ENCODE measurements around the gene CST4.
A peak's percentile ranks its signal among the peaks of the same experiment; 100 is the strongest.
"Not testable (repeated sequence)": the region's sequence is repeated elsewhere in the genome, so short reads cannot be mapped to it uniquely, and the experiment has no call there.

CST4 gene

DNA sequence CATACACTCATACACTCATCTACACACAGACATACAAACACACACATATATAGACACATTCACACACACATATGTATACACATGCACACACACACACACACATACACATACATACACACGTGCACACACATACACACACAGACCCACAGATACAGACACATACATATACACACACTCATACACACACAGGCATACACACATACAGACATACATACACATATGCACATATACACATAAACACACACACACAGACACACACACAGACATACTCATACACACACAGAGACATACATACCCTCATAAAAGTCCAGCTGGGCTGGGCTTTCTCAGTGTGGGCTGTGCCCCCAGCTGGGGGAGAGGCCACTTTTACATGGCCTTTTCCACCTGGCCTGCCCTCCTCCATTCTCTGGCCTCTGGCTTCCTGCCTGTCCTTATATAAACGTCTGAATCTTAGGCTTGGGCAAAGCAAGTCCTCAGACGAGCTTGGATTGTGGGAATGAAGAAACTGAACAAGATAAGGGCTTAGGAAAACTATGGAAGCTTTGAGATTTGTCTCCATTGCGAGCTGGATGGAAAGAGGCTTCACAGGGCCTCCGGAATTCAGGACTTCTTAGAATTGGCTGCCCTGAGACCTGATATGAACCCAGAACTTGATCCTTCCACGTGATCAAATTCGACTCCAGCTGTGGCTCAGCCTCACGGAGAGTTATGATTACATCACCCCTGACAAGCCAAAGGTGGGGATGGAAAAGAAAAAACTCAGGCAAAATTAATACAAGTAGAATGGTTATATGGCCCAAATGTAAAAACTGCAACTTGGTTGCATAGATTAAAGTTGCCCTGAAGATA, 28.6 kb downstream of the CST4 start:
- peak; percentile 50 for DNase-seq (ENCODE audit: low read depth)

DNA sequence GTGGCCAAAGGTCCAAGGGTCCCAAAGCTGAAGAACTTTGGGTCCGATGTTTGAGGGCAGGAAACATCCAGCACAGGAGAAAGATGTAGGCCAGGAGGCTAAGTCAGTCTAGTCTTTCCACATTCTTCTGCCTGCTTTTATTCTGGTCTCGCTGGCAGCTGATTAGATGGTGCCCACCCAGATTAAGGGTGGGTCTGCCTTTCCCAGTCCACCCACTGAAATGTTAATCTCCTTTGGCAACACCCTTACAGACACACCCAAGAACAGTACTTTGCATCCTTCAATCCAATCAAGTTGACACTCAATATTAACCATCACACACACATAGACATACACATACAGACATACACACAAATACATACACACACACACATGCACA, 29.2 kb downstream of the CST4 start:
- not testable (repeated sequence) for DNase-seq (ENCODE audit: low read depth)

DNA sequence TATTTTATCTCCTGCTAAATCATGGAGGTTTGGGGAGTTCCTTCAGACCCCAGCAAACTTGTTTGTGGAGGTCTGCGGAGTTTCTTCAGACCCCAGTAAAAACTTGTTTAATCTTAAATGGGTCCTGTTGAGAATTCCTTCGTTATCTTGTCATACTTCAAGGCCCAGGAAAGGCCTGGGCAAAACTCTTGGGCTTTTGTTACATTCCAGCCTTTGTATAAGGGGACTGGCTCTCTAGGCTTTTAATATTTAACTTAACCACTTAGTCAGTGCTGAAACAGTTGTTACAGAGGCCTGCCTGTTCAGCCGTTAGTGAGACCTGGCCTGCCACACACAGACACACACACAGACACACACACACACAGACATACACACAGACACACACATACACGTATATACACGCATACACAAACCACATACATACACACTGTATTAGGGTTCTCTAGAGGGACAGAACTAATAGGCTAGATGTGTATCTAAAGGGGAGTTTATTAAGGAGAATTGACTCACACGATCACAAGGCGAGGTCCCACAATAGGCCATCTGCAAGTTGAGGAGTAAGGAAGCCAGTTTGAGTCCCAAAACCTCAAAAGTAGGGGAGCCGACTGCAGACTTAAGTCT, 29.7 kb downstream of the CST4 start:
- DNase-seq (ENCODE audit: low read depth): no peak

DNA sequence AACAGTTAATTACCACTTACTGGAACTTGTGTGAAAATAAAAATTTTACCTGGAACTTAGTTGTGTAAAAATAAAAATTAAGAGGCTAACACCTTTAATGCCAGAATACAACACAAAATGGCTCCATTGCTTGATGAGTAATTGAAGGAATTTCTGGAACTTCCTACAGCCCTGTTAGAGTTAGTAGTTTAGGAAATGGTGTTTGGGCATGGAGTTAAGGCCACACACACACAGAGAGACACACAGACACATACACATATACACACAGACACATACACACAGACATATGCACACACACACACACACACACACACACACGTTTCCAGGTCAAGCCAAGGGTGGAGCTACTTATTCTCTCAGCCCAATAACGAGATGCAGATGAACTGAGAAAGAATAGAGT, 30.5 kb downstream of the CST4 start:
- no peak for DNase-seq (ENCODE audit: low read depth)

DNA sequence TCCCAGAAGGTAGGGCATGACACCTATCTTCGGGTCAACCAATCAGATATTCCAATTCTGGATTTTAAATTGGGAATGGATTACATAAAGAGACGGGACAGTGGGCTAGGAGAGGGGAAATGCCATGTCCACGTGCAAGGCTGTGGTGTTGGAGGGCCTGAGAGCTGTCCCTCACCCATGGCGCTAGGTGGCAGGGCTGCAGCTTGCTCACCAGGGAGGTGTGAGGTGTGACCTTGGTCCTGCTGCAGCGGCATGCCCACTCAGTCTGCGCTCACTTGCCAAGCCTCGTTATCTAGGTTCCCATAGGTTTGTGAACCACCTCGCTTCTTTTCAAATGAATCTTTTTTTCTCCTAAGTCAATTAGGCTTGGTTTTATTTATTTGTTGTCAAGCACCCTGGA, 31.6 kb downstream of the CST4 start:
- DNase-seq (ENCODE audit: low read depth): no peak

DNA sequence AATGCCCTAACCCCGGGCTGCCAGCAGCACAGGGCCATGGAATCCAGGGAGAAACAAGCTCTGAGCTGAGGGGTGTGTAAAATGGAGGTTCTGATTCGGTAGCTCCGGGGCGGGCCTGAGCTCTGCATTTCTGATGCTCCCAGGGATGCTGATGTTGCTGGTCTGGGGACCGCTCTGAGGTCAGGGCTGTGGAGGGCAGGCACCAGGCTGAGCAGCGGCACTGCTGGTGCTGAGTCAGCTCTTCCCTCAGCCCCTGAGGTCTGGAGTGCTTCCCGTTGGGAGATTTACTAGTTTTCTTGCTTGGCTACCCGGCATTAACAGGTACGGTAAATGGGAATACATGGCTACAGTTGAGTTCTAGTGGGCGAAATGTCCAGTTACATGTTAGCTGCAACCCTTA, 32.5 kb downstream of the CST4 start:
- DNase-seq (ENCODE audit: low read depth): no peak

DNA sequence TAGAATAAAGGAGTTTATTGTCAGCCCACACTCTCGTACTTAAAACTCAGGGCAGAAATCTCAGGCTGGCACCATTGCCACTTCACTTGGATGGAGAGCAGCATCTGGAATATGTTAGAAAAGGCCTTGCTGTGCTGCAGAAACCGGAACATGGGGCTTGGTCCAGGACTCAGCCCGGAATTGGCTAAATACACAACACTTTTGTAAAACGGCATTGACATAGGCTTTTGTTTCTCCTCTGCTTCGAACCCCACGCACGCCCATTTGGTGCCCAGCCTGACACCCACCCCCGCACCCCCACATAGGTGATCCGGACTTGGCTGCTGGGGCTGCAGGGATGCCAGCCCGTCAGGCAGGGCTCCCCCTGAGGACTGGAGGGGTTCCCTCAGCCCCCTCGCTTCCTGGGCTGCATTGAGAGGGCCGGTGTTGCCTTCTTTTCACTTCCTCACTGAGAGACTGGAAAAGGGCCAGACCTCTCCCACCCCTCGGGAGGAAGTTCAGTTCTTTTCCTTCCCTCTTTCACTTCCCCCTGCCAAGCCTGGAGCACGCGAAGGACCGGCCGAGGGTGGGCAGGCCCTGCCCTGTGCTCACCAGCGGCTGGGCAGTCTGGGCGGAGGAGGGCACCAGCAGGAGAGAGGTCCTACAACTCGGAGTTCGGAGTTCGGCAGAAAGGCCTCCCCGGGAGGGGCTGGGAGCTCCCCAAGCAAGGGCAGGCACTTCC, 33.2 kb downstream of the CST4 start:
- DNase-seq (ENCODE audit: low read depth): no peak

DNA sequence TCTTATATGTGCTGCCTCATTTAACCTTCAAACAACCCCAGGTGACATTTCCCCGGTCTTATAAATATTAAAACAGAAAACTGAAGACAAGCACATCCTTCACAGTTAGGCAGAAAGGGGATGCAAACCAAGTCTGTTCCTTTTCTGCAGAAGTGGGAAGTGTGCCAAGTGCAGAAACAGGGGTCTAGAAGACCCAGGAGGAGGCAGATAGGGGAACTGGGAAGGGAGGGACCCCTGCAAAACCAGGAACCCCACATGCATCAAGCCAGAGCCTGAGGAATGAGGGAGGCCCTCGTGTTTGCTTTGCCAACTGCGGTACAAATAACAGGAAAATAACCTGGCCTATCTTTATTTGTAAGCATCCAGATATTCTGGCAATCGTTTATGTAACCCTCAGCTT, 34.1 kb downstream of the CST4 start:
- no peak for DNase-seq (ENCODE audit: low read depth)

DNA sequence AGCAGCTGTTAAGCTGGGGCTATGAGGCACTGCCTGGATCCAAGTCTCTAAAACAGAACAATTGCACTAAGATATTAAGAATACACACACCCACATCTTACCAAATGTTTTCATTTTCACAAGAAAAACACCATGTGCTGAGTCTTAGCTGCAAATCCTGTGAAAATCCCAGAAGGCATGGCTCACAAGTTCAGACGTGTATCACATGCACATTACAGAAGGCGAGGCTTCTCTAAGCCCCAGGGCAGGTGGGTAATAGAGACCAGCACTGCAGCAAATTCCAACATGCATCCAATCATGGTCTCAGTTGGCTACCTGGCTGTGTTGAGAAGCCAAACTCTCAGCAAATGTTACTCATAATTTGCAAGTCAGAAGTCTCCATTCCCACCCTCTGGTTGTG, 34.8 kb downstream of the CST4 start:
- DNase-seq (ENCODE audit: low read depth): no peak

DNA sequence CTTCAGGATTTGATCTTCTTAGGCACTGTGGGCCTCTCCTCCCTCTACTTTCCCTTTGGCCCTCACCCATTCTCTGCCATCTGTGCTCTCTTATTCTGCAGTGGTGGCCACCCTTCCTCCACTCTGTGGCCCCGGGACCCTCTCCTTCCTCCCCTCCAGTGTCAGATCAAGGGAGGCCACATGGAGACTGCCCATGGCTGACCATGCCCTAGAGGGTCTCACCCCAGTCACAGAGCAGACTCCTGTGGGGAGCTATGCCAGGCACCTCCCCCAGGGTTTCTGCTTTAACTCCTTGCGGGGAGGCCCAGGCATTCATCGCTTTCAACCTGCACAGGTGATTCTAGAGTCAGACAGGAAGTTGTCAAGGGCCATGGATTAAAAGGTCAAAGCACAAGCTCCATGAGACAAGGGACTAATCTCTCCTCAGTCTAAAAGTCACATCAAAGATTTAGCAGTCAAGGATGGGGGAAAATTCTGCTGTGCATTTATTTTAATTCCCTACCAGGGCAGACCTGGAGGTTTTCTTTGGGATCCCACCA, 35.4 kb downstream of the CST4 start:
- no peak for DNase-seq (ENCODE audit: low read depth)

DNA sequence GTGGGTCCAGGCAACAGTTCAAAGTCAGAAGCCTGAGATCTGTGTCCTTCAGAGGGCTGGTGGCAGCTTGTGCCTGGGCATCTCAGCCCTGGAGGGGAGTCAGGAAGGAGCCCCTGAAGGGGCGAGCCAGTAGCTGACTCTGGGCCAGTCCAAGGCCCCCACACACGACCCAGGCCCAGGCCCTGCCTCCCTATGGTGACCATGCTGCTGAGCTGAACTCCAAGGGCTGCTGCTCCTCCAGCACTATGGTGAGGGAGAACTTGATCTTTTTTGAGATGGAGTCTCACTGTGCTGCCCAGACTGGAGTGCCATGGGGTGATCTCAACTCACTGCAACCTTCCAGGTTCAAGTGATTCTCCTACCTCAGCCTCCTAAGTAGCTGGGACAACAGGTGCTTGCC, 35.9 kb downstream of the CST4 start:
- no peak for DNase-seq (ENCODE audit: low read depth)

DNA sequence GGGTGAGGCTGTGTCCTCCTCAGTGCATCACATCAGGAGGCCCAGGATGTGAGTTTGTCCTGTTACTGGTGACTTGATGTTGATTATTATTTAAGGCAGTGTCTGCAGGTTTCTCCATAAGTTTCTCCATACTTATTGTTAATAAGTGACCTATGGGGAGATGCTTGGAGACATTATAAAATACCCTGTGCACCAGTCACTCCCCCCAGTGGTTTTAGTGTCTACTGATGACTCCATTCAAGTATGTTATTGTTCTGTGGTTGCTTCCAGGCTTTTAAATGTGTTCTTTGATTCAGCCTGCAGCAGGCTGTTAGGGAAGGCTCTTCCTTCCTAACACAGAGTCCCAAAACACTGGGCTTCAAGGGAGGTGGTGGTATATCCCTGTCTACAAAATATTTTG, 36.5 kb downstream of the CST4 start:
- no peak for DNase-seq (ENCODE audit: low read depth)

DNA sequence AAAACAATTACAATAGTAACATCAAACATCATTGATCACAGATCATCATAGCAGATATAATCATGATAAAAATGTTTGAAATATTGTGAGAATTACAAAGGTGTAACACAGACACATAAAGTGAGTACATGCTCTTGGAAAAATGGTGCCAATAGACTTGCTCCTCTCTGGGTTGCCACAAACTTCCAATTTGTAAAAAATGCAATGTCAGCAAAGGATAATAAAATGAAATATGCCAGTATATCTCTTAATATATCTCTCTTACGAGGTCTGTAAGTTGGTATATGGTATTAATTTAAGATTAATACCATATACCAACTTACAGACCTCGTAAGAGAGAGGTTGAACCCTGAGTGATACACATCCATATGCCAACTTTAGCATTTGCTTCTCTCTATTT, 37.7 kb downstream of the CST4 start:
- no peak for DNase-seq (ENCODE audit: low read depth)

DNA sequence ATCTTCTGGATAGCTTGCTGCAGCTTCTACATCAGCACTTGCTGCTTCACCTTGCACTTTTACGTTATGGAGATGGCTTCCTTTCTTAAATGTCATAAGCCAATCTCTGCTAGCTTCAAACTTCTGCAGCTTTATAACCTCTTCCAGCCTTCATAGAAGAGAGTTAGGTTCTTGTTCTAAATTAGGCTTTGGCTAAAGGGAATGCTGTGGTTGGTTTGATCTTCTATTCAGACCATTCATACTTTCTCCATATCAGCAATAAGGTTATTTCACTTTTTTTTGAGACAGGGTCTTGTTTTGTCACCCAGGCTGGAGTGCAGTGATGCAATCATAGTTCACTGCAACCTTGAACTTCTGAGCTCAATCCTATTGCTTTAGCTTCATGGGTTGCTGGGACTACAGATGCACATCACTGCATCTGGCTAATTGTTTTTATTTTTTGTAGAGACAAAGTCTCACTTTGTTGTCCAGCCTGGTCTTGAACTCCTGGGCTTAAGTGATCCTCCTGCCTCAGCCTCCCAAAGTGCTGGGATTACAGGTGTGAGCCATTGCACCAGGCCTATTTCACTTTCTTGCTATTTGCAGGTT, 38.9 kb downstream of the CST4 start:
- no peak for DNase-seq (ENCODE audit: low read depth)

DNA sequence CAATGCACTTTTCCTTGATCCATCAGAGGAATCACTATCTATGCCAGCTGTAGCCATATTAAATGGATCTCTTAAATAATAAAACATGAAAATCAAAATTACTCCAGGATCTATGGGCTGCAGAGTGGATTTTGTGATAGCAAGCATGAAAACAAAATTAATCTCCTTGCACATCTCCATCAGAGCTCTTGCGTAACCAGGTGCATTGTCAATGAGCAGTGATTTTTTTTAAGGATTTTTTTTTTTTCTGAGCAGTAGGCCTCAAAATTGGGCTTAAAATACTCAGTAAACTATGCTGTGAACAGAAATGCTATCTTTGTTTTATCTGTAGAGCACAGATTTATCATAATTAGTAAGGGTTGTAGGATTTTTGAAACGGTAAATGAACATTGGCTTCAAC, 39.6 kb downstream of the CST4 start:
- DNase-seq (ENCODE audit: low read depth): no peak

DNA sequence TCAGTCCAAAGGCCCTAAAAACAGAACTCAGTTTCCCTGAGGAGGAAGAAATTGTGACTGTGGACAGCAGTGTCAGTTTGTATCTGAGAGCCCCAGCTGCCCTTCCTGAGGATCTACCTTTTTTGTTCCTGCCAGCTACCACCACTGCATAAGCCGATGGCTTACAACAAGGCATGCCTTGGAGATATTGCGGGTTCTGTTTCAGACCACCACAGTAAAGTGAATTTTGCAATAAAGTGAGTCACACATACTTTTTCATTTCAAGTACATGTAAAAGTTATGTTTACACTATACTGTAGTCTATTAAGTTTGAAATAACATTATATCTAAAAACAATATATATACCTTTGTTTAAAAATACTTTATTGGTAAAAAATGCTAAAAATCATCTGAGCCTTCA, 41.5 kb downstream of the CST4 start:
- DNase-seq (ENCODE audit: low read depth): peak; percentile 92

DNA sequence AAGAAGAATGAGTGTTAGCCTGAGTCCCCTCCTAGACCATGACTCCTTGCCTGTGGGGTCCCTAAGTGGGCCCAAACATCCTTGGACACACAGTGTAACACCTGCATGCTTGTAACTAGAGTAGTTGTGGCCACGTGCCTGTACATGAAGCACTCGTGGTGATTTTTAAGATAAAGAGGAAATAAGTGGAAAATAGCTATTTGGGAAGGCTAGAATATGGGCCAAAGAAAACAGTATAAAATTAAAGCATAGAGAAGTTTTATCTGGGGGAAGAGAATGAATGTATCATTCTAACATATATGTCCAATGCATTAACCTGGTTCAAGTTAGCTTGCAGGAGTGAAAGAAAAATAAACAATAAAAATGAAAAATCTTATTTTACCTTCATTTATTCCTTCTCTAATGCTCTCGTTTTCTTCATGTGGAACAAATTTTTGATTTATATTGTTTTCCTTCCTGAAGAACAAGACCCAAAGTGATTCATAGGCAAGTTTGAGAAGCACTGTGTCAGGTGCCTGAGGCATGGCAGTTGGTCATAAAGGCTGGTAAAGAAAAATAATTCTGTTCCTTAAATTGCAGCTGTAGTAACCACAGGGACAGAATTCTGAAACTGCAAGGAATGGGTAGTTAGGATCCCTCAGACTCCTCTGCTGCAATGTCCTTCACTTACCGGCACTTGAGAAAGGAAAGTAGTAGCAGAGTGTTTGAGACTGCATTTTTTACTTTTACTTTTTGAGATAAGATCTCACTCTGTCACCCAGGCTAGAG, 42.5 kb downstream of the CST4 start:
- no peak for DNase-seq (ENCODE audit: low read depth)

DNA sequence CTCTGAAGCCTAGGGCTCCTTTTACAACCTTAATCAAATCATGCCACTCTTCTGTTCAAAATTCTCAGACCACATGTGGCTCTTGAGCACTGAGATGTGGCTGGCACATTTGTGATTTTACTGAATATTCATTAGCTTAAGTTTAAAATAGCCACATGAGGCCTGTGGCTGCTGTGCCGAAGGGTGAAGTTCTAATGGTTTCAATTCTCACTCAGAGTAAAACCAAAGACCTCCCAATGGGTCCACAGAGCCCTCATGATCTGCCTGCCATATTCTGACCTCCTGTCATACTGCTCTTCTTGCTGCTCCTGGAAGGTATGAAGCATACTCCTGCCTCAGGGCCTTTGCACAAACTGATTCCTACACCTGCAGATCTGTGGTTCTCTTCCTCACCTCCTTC, 43.3 kb downstream of the CST4 start:
- DNase-seq (ENCODE audit: low read depth): no peak

DNA sequence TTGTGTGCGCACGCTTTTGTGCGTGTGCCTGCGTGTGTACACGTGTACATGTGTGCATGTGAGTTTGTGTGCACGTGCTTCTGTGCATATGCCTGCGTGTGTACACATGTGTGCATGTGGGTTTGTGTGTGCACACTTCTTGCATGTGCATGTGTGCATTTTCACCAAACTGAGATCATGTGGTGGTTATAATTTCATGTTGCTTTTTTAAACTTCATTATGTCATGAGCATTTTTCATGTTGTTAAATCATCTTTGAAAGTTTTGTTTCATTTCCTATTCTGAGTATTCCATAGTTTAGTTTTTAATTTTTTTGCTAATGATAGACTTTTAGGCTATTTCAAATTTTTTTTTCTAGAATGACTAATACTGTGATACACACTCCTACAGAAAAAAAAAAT, 44.7 kb downstream of the CST4 start:
- no peak for DNase-seq (ENCODE audit: low read depth)

DNA sequence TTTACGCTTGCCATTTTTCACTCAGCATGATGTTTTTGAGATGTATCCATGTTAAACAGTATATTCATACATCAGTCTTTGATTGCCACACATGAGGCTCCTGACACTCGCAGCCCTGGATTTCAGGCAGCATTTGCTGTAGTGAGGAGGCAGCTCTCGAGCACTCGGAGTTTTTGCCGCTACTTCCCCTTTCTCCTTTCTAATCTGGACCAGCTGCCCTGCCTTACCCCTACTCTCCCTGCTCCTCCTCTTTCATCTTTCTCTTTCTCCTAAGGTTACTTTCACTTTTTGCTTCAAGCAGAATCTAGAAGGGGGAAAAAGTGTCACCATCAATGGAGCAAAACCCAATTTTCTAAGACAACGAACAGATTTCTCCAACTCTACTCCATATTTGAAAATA, 45.2 kb downstream of the CST4 start:
- DNase-seq (ENCODE audit: low read depth): no peak

DNA sequence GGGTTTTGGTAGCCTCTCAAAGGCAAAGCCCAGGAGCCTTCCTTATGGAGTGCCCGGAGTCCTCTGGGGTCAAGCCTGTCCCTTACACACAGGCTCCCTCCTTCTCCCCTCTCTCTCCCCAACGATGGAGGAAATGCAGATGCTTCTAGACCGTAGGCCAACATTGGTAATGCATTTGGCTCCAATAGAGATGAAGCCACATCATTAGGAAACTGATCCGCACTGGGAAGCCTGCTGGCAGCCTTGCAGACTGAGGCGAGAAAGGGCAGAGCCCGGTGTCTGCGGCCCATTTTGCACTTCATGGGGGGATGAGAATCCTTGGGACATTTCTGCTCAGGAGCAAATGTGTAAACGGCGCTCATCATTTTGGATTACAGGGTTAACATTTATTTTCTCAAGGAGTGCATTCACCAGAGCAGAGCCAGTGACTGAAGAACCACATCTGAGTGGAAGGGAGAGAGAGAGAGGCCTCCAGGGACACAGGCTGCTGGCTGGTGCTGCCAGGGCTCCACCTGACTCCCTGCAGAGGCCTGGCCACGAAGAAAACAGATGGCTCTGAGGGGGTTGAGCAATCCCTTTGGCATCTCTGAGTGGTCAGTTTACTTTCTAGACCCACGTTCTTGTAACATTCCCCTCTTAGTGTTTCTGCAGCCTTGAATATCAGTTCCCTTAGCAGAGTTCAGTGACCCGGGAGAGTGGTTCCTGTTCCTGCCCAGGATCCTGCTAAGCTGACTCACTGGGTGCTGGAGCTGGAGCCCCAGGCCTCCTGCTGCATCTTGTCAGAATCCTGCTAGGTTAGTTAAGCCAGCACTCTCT, 46.7 kb downstream of the CST4 start:
- DNase-seq (ENCODE audit: low read depth): peak; percentile 99
